SKM-1 treated with dmso at 0.1 percent for 144 hours (cell line): Measurements from ENCODE around the gene MSH5.
A peak's percentile ranks its signal among the peaks of the same experiment; 100 is the strongest.
"Not testable (repeated sequence)": the region's sequence is repeated elsewhere in the genome, so short reads cannot be mapped to it uniquely, and the experiment has no call there.

Source experiments
- DNase-seq: peaks from one replicate; lab custom pipeline; 2025; ENCODE audit not compliant: unreplicated experiment; lab: John Stamatoyannopoulos, UW

Gene MSH5

DNA sequence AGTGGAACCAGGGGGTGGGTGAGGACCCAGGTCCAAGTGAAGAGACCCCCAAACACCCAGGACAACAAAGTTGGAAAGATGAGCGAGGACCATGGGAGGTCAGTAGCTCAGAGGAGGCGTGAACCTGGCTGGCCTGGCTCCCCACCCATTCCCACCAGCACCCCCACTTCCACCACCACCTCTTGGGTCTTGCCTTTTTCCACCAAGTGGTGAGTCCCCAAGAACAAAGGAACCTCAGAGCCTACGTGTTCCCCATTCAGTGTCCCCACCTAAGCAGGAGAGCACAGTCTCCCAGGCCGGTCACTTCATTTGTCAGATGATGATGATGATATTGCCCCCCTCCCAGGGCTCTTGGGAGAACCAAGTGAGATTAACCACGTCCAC is 37.9 kb downstream of the MSH5 start:
- no peak for DNase-seq

DNA sequence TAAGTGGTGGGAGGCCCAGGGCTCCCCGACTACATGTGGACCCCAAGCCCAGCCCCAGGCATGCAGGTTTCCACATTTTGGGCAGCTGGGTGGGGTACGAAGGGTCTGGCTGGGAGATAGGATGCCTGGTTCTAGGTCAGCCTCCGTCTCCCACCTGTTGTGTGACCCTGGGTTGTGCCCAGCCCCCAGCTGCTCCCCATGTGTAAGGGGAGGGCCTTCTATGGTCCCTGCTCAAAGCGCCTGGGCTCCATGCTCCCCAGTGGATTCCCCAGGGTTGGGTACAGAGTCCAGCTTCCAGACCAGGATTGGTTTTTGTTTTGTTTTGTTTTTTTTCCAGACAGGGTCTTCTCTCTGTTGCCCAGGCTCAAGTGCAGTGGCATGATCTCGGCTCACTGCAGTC is 38.4 kb downstream of the MSH5 start:
- no peak for DNase-seq

DNA sequence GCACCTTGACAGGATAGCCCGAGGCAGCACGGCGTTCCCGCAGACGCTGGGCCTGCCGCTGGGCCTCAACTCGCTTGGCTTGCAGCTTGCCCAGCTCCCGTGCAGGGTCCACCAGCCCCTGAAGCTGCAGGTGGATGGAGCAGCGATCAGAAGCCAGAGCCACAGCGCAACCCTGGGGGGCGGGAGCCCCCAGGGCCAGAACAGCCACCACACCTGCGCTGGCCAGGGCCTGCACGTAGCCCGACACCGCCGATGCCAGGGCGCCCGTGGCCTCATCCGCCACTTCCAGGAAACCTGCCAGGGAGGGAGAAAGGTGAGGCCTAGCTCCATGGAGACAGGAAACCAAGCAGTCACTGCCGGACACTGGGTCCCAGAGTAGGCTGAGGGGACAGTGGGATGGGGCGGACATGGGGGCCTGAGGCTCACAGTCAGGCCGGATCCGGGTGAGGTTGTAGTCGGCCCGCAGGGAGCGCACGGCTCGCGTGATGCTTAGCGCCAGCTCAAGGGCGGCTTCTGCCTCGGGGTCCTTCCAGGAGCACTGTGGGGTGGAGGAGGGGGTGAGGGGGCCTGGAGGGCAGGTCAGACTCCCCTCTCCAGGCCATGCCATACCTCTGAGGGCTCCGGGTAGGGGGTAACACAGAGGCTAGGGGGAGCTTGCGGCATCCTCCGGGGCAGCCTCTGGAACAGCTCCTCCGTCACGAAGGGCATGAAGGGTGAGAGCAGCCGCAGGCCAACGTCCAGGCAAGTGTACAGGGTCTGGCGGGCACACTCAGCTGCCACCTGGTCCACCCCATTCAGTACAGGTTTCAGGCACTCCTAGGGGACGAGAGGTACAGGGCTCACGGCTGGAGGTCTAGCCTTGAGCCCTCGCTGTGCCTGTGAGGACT is 39.4 kb downstream of the MSH5 start:
- DNase-seq = no peak

DNA sequence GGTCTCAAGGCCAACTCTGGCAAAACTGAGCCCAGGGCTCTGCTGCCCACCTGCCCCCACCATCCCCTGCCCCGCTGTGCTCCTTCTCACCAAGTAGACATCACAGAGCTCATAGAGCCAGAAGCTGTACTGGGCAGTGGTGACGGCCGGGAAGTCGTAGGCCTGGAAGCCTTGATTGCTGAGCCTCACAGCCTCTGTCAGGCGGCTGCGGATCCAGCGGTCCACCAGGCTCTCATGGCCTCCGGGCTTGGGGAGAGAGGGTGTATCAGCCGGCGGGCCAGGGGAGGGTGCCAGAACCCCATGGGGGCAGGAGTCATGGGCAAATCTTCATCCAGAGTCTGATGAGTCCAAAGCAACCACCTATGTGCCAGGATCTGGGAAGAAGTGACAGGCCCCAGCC is 40.1 kb downstream of the MSH5 start:
- DNase-seq = no peak

DNA sequence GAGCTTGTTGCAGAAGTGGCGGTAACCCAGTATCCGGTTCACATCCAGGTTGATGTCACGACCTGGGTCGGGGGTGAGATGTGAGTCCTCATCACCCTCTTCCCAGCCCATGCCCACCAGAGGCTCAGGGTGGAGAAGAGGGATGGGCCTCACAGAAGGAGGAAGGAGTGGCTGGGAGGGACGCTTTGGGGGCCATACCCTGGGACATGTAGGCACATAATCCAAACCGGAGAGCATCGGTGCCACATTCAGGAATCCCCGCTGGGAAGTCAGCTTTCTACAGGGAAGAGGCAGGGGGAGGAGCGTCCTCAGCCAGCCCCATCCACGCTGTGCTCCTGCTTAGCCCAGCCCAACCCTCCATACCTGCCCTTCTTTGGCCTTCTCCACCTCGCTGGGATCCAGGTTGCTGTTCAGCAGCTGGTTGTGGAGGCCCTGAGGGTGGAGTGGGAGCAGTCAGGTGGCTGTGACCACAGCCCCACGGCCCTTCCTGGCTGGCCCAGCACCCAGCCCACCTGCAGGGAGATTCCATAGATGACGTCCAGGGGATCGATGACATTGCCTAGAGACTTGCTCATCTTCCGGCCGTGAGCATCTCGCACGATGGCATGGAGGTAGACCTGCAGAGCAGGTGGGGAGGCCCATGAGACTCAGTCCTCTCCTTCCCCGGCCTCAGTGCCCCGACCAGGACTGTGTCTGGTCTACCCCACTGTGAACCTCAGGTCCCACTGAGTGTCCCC is 40.9 kb downstream of the MSH5 start:
- DNase-seq = no peak

DNA sequence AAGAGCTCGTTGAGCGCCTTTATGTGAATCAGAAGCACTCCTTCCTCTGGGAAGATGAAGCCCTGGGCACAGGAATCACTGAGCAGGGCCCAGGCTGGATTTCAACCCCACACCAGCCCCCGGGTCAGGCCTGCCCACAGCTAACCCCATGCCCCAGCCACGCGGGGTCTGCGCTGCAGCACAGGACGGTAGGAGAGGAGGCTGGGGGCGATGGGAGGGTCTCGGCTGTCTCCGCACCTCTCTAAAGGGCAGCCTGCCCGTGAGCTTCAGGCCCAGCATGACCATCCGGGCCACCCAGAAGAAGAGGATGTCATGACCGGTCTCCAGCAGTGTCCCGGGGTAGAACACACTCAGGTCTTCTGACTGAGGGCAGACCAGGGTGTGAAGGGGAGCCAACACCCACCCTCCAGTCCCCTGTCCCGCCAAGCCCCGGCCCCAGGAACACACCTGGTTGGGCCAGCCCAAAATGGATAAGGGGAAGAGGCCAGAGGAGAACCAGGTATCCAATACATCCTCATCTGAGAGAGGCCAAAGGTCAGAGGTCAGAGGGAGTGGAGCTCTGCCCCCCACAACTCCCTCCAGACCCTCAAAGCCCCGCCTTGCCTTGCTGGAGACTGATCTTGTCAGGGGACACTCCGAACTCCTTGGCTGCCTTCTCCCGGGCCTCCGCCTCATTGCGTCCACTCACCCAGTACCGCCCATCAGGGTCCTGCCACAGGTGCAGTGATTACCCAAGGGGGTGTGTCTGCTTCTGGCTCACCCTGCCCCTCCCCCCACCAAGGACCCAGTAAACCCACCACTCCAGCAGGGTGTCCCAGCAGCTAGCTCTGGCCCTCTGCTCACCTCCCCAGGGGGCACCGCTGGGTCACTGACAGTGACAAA is 41.7 kb downstream of the MSH5 start:
- no peak for DNase-seq

DNA sequence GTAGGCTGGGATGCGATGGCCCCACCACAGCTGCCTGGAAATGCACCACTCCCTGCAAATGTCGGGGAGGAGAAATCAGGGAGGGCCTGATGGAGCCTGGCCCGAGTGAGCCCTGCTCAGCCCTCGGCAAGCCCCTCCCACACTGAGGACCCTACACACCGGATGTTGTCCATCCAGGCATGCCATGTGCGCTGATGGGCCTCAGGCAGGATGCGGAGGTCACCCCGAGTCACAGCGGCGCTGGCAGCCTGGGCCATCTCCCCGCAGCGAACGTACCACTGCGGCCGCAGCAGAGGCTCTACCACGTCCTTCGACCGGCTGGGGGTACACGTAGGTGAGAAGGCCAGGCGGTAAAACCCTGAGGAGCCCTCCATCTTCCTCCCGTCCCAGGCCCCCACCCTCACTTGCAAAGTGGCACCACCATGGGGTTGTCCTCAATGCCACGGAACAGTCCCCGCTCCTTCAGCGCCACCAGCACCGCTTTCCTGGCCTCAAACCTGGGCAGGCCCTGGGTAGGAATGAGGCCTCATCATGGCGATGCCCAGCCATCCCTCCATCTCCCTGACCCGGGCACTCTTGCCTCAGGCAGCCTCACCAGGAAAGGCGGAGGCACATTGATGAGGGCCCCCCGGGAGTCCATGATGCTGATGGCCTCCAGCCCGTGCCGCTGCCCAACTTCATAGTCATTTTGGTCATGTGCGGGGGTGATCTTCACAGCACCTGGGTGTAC is 42.5 kb downstream of the MSH5 start:
- DNase-seq = no peak

DNA sequence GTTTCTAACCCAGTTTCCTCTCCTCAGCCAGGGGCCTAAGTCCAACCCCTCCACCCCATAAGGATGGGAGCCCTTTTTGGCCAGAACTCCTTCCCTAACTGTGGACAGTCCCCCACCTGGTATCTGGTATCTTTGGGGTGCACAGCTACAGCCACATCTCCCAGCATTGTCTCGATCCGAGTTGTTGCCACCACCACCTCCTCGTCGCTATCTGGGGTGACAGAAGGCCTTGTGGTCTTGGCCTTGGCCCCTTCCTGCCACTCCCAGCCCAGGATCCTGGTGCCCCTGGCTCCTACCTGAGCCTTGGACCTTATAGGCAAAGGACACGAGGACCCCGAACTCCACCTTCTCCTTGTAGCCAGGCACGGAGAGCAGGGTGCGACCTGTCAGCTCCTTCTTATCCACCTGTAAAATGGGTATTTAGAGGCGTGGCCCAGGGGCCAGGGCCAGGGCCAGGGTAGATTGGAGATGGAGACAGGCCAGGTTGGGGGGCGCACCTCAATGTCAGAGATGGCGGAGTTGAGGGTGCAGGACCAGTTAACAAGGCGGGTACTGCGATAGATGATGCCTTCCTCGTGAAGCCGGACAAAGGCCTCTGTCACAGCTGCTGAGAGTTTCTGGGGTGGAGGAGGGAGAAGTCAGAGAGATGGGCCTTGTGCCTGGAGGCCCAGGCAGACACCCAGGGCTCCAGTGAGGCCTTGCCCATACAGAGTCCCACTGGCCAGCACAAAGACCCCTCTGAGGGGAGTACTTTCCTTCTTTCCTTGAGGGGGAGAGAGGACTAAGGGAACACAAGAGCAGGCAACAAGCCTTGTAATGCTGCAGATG is 44.5 kb downstream of the MSH5 start:
- DNase-seq = no peak

DNA sequence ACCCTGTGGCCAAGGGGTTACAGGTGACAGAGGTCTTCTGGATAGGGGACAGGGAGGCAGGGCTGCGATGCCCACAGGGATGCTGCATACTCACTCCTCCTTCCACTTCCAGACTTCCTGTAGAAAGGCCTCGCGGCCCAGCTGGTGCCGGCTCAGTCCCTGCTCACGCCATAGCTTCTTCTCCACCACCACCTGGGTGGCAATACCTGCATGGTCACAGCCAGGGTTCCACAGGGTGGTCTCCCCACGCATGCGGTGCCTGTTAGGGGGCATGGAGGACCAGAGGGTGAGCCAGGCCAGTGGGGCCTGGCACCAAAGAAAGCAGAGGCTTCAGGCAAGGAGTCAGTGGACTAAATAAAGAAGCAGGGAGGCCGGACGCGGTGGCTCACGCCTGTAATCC is 45.7 kb downstream of the MSH5 start:
- no peak for DNase-seq

DNA sequence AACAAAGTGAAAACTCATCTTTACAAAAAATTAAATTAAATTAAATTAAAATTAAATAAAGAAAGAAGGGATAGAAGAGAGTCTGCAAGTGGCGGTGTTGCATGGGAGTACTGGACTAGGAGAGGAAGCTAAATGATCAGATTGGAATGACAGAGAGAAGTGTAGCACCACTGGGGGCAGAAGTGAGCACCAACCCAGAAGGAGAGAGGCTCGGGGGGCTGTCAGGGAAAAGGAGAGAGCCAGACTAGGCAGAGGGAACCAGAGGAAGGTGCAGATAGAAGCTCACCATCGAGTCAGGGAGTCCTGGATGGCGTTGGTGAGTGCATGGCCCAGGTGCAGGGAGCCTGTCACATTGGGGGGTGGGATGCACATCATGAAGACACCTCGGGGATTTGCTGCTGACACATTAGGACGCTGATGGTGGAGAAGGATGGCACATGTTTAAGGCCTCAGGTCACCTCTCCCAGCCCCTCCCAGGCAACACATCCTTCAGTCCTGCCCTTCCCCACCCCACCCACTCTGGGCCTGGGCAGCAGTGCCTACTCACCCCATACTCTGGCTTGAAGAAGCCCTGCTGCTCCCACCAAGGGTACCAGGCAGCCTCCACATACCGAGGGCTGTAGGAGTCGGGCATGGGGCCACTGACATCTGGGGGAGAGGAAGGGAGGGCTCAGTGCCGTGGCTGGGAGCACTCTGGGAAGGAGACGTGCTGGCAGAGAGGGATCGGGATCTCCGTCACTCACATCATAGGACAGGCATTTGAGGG is 51.7 kb downstream of the MSH5 start:
- peak; percentile 33 for DNase-seq

DNA sequence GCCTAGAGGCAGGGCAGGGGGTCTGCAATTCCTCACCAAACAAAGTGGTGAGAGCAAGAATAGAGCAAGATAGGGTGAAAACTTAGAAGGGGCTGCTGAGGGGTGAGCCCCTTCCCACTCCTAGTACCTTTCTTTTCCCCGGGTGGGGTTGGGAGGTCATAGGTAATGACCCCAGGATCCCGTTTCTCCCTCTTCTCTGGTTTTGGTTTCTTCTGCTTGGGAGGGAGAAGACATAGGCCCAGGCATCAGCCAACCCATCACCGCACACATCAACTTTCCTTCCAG is 52.2 kb downstream of the MSH5 start:
- DNase-seq = no peak

DNA sequence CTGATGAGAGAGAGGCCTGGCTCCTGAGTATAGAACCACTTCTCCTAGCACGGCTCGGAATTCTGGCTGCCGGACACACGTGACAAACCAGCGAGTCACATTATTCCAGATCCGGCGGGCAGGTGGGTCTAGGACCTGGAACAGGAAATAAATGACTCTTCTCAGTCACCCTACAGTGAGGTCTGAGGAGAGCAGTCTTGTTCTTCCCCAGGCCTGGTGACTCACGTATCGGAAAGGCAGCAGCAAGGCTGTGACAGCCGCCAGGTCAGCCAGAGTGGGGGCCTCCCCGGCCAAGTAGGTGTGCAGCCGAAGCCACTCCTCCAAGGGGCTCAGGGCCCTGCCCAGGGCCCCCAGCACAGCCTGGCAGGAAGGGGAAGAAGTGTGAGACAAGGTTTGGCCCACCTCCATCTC is 53.0 kb downstream of the MSH5 start:
- DNase-seq = no peak

DNA sequence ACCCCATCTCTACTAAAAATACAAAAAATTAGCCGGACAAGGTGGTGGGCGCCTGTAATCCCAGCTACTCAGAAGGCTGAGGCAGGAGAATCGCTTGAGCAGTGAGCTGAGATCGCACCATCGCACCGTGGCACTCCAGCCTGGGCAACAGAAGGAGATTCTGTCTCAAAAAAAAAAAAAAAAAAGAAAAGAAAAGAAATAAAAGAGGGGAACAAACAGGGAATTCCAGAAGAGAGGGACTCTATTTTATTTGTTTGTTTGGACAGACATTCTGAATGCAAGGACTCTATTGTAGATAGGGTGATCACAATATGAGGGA is 54.1 kb downstream of the MSH5 start:
- DNase-seq = not testable (repeated sequence)

DNA sequence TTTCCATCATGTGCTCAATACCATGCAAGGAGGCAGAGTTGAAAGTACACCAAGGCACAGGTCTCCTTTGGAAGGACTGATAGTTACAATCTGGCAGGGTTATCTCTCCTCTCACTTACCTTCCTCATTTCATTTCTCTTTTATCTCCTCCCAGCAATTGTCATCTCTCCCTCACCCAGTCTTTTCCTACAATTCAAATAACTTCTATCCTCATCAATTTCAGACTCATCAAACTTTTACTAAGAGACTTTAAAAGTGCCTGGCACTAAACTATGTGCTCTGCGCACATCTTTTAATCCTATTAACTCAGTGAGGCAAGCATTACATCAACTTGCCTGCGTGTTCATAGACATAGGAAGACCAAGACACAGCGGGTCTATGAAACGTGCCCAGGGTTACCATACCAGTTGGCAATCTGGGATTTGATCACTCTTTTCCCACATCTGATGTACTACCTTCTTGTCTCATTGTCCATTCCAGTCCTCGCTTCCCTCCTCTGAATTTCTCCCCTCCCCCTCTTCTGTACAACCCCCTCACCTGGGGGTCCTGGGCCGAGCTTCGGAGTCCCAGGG is 54.6 kb downstream of the MSH5 start:
- DNase-seq = peak; percentile 45

DNA sequence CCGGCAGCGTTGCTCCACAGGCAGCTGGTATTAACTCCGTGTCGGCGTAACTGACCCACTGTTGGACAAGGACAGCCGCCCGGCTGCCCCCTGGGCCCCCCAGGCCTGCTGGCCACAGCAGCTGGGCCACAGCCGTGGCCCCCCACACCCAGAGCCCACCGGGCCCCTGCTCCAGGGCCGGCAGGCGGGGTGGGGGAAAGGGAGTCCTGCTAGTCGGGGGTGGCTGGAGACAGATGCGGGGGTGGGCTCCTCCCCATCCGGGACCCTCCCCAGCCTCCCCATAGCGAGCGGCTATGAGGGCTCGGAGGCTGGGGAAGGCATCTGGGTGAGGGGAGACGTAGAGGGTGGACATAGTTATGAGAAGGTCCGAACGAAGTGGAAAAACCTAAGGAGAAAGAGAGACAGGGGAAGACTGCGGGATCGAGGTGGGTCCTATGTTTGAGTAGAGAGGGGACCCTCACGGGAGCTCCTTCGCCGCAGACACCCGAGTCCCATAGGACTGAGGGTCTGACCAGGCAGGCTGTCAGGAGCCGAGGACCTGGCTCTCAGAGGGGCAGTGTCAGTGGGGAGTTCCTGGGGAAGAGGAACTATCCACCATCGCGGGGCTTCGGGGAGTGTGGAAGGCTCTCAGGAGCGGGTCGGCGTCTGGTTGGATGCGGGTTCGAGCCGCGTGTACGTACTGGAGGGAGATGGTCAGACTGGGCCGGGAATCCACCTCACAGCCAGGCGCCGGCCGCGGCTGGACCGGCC is 55.2 kb downstream of the MSH5 start:
- no peak for DNase-seq

DNA sequence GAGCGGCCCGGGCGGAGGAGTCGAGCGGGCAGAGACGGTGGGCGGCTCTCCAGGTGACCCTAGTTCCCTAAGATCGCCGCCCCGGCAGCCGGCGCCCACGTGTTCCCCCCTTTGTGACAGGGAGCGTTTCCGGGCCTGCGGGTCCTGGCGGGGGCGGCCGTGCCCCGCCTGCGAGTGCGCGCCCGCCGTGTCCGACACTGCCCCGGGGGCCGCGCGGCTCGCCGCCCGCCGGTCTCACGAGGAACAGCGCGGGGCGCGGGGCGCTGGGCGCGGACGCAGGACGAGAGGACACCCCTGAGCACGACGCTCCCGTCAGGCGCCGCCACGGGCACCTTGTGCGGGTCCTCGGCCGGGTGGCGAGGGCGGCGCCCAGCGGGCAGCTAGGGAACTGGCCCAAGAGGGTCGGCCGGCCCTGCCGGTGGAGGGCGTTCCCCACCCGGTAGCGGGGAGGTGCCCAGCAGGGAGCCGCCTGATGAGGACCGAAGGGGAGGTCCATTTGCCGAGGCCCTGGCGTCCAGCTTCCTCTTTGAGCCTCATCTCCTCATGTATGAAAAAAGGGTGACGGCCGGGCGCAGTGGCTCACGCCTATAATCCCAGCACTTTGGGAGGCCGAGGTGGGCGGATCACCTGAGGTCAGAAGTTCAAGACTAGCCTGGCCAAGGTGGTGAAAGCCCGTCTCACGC is 56.0 kb downstream of the MSH5 start, which contains the start of gene VARS1:
VARS1 (minus strand) TSS at position 137 of the 683 bp plus-strand sequence. CDS start 535 bp downstream, outside the sequence.
- DNase-seq = peak; percentile 92

DNA sequence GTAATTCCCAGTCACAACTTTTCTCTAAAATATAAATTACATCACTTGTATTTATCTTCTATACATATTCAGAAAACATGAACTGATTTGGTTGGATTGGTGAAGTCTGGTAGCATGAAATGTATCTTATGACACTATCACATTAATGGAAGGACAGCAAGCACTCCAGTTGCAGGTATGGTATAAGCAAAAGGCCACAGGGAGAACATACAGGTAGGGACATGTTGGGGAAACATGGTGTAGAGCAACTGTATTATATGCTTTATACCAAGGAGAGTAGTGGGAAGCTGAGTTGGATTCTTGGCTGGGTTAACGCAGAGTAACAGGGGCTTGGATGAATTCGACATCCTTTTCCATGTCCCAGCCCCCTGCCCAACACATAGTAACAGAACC is 57.2 kb downstream of the MSH5 start:
- DNase-seq = no peak

DNA sequence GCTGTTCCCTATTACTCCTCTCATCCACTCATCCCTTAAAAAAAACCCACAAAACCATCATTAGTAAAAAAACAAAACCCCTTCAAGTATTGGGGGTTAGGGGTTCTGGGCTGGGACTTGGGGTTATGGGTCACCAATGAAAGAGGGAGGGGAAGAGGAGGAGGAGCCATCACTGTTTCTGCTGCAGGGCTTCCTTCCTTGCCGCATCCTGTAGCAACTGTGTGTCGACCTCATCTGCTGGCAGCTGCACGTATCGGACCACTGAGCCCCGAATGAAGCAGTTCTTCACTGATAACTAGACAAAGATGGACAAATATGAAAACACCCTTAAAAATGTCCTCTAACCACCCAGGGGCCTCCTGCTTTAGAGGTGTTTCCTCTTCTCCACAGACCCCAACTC is 57.8 kb downstream of the MSH5 start:
- DNase-seq = no peak
